Kidney (tissue), 14 donors: ENCODE measurements around the gene BNC2. TPM values are rescaled to one million over a fixed set of nuclear protein-coding genes. Genes with fewer than 3 reads are reported as not detected.

Experiments
- DNase-seq, 5 donors: peaks; one replicate each; pipeline ENCODE4 v3.0.0-alpha.2; 2013 to 2020
- FAIRE-seq: peaks from 2 replicates; lab custom pipeline; 2012; peaks lifted over from hg19 to GRCh38; lab: Jason Lieb, UNC
- H3K27ac ChIP-seq, 2 donors: one replicate each; pipeline ENCODE4 v1.7.0; 2013; ENCODE audit warnings: low read depth in 2 of 2, low read length in 2 of 2, inconsistent platforms in 1 of 2
- H3K27me3 ChIP-seq: one replicate; pipeline ENCODE4 v1.7.1; 2013; ENCODE audit warnings: low read length, inconsistent platforms; ENCODE audit not compliant: control insufficient read depth, insufficient read depth
- H3K36me3 ChIP-seq, 3 donors: one replicate each; pipeline versions ENCODE4 v1.7.0 to v1.7.1; 2013; ENCODE audit warnings: low read length in 3 of 3, control low read depth in 1 of 3, inconsistent platforms in 1 of 3; ENCODE audit not compliant: insufficient read depth in 3 of 3, control insufficient read depth in 2 of 3
- H3K4me1 ChIP-seq, 3 donors: one replicate each; pipeline versions ENCODE4 v1.7.0 to v1.7.1; 2013; ENCODE audit warnings: low read length in 3 of 3, inconsistent platforms in 1 of 3, low read depth in 1 of 3; ENCODE audit not compliant: control insufficient read depth in 2 of 3, insufficient read depth in 2 of 3
- H3K4me3 ChIP-seq, 3 donors: one replicate each; pipeline versions ENCODE4 v1.7.0 to v1.8.1; 2013; ENCODE audit warnings: low read length in 3 of 3, control low read depth in 1 of 3, inconsistent platforms in 1 of 3
- H3K9ac ChIP-seq, 3 donors: one replicate each; pipeline versions ENCODE4 v1.7.0 to v1.7.1; 2013; ENCODE audit warnings: low read length in 3 of 3, control low read depth in 1 of 3, inconsistent platforms in 1 of 3
- H3K9me3 ChIP-seq, 3 donors: one replicate each; pipeline versions ENCODE4 v1.7.0 to v1.7.1; 2013; ENCODE audit warnings: low read length in 3 of 3, control low read depth in 1 of 3, inconsistent platforms in 1 of 3; ENCODE audit not compliant: control insufficient read depth in 2 of 3, insufficient read depth in 1 of 3
- CTCF ChIP-seq: IDR thresholded peaks from 3 replicates; pipeline ENCODE4 v1.5.1; 2012; ENCODE audit warnings: mild to moderate bottlenecking, moderate library complexity, borderline replicate concordance; ENCODE audit not compliant: insufficient read depth; ENCODE audit errors: extremely low read depth
- intact Hi-C: fragments of 100-400 bp; cut with DNase I; formaldehyde crosslinking; loops from one replicate; pipeline ENCODE4 v1.11.1; 2022
- polyA plus RNA-seq: library from polyadenylated mRNA; stranded (reverse); fragments of 350-450 nt; fragmentation: Illumina TruSeq; extraction: RNeasy Lipid Tissue Mini Kit (QIAGEN cat#74804); gene quantifications from one replicate; pipeline ENCODE4 v1.2.3, GENCODE V29; 2014; ENCODE audit warnings: low read depth, low replicate concordance; ENCODE audit not compliant: insufficient read depth
- total RNA-seq: library from RNA; stranded (reverse); fragmentation: NEBNext Ultra II Directional; extraction: Animal tissue kit (Norgen Biotek cat#: 25700); gene quantifications from one replicate; pipeline ENCODE4 v1.2.1, GENCODE V29; 2021
- donor health status: control.
- donor health status: control.
- donor health status: control.
- donor health status: control.
- donor health status: control.
- donor health status: DM: yes; HTN: yes; CAD: no.
- donor health status: Normal renal cell carcinoma (clear cell type).

The BNC2 gene
- total and polyA plus RNA-seq, 2 donors from 2014 or later: 5.4 to 37.9 TPM

GRCh38 chr9:16601991-16602390, 268.5 kb downstream of the BNC2 start:
- FAIRE-seq: no peak
- intact Hi-C loops: no loop called here

GRCh38 chr9:16598316-16598715, 272.2 kb downstream of the BNC2 start:
- no peak overlapping the region for H3K4me3 ChIP-seq
- no peaks in the 10 kb centered on the region for H3K4me1 ChIP-seq
- FAIRE-seq (no peak), DNase-seq (no peak)
- no peaks in the 10 kb centered on the region for H3K36me3 ChIP-seq
- TF ChIP-seq CTCF: no peak
- no peak overlapping the region for H3K9ac ChIP-seq
- intact Hi-C loops: no loop called here
- no peaks in the 10 kb centered on the region for H3K27me3 ChIP-seq
- H3K27ac ChIP-seq: no peak overlapping the region
- no peaks in the 10 kb centered on the region for H3K9me3 ChIP-seq

More at GRCh38 chr9:16601991-16602390, 268.5 kb downstream of the BNC2 start:
- Histone ChIP-seq H3K4me3 (no peak overlapping the region), H3K4me1 (no peaks in the 10 kb centered on the region), H3K36me3 (no peaks in the 10 kb centered on the region), H3K27ac (no peak overlapping the region), H3K9ac (no peak overlapping the region), H3K27me3 (no peaks in the 10 kb centered on the region), H3K9me3 (no peaks in the 10 kb centered on the region)
- no peak for DNase-seq
- TF ChIP-seq CTCF: no peak

GRCh38 chr9:16597136-16597535, 273.3 kb downstream of the BNC2 start:
- Histone ChIP-seq H3K9me3 (no peaks in the 10 kb centered on the region), H3K27me3 (no peaks in the 10 kb centered on the region), H3K4me3 (no peak overlapping the region), H3K36me3 (no peaks in the 10 kb centered on the region), H3K4me1 (no peaks in the 10 kb centered on the region), H3K27ac (no peak overlapping the region), H3K9ac (no peak overlapping the region)
- DNase-seq: no peak
- intact Hi-C loops: no loop called here
- no peak for TF ChIP-seq CTCF
- no peak for FAIRE-seq

GRCh38 chr9:16595227-16595626, 275.2 kb downstream of the BNC2 start:
- intact Hi-C loops: no loop called here
- DNase-seq (no peak), FAIRE-seq (no peak)
- Histone ChIP-seq H3K9me3 (no peaks in the 10 kb centered on the region), H3K4me3 (no peak overlapping the region), H3K27ac (no peak overlapping the region), H3K4me1 (no peaks in the 10 kb centered on the region), H3K9ac (no peak overlapping the region), H3K27me3 (no peaks in the 10 kb centered on the region), H3K36me3 (no peaks in the 10 kb centered on the region)
- TF ChIP-seq CTCF: no peak
